ENCODE results near the gene KRT73.

KRT73 gene

GRCh38 chr12:52618216-52618615, at the start of gene KRT73:
Gene KRT73 (minus strand): TSS chr12:52618559. CDS start chr12:52618524, 35 bp downstream.
- DNase-seq = no peak

DNA sequence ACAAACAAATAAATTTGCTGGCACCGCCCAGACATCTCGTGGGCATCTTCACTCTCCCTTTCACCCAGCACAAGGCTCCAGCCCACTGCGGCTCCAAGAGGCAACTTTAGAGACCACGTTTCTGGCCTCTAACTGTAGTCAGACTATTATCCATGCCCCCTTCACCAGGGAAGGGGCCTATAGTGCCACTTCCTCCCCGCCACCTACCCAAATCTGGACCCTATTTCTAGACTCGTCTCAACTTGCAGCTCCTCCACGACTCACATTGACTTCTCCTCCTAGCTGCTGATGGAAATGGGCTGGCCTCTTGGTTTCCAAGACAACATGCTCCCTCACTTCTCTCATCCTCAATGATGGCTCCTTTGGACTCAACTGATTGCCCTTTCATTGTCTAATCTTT, 49.6 kb upstream of the KRT73 start:
- no peak for DNase-seq

DNA sequence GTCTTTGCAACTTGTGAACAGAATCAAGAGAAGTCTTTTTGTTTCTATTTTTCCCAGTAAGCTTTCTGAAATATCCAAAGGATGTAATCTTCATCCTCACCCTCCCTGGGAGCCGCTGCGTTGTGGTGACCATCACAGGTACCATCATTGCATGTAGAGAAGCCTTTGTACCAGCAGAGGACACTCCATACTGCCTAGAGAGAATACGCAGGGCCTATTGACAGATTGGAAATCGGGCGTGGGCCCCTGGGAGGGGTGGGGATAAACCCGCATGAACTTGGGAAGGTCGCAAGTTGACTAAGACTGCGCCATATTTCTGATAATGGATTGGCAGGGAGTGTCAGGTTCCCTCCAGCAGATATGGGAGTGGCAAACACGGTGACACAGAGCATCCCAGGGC, 49.1 kb upstream of the KRT73 start:
- no peak for DNase-seq

GRCh38 chr12:52666471-52666870, 48.1 kb upstream of the KRT73 start:
- DNase-seq = no peak

DNA sequence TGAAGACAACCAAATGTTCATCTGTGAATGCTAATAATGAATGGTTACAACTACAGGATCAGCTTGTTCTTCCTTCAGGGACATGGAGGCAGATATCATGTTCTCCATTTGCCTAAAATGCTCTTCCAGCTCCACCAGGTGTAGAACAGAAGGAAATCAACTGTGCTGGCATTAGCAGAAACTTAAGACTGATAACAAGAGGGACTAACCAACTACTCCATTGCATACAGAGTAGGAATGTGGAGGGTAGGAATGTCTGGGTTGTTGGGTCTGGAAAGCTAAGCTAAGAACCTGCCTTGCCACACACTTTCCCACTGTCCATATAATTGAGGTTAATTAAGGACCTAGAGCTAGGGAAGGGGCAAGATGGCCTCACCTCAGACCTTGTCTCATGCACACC, 45.1 kb upstream of the KRT73 start:
- DNase-seq = no peak

DNA sequence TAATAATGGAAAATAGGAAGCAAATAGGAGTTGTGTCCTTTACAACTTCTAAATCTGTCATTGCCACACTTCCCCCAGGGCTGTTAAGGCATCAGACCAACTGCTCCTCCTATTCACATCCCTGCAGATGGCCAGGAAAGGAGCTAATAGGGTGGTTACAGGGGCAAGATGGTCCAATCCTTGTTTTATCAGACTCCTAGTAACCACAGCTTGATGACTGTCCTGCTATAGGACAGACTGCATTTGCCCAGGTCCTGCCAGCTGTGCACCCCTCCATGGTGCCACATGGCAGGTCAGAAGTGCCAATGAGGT, 44.5 kb upstream of the KRT73 start:
- DNase-seq = no peak

GRCh38 chr12:52662093-52662917, 43.9 kb upstream of the KRT73 start:
- no peak for DNase-seq

GRCh38 chr12:52661668-52662067, 43.3 kb upstream of the KRT73 start:
- no peak for DNase-seq

- no peak for DNase-seq
Measured at GRCh38 chr12:52660934-52661499, 42.7 kb upstream of the KRT73 start.

DNA sequence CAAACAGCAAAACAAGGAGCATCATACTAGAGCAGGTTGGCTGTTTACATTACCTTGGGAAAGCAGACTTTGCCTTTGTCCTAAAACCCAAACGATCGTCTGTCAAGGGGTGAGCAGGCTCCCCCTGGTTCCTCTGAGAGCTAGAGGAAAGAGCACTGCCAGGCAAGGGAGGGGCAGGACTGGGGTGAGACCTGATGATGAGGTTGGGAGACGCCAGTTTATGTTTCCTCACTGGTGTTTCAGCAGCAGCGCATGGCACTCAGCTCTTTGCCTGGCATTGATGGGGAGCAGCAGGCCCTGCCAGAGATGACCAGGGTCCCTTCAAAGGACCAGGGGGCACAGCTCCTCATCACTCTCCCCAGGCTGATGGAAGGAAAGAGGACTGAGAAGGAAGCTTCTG, 41.6 kb upstream of the KRT73 start:
- DNase-seq = no peak

DNA sequence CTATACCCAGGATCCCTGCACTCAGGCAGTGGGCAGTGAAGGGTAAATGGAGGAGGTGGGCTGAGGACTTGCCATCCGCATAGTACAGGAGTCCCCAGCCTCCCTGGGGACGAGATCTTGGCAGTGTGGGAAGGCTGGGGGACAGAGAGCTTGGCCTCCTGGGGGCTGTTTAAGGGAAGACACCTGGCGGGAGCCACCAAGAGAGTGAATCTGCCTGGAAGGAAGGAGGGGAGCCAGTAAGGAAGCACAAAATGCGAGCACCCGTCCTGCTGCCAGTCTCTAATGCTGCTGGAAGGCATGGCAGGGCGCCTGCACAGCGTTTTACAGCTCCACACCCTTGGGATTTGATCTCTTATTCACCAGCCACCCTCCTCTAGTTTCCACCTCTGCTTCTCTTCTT, 41.0 kb upstream of the KRT73 start:
- DNase-seq = no peak

GRCh38 chr12:52658196-52658595, 39.8 kb upstream of the KRT73 start:
- no peak for DNase-seq

GRCh38 chr12:52657250-52657902, 39.0 kb upstream of the KRT73 start:
- no peak for DNase-seq

DNA sequence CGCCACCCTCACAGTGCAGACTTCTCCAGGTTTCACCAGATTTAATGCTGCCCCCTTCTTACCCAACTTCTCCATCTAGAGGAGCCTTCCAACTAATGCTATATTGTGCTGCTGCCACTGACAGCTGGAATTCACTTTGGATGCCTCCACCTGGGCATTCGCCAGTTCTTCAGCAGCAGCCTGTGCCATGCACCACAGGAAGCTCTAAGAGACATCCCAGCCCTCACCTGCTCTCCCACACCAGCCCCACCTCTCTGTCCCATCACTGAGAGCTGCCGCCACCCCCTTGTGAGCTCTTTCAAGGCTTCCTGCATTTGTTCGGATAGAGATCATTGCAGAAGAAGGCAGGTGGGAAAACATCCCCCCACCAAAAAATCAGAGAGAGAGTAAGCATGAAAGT, 38.3 kb upstream of the KRT73 start:
- no peak for DNase-seq

GRCh38 chr12:52655720-52656124, 37.4 kb upstream of the KRT73 start:
- DNase-seq = no peak

GRCh38 chr12:52655251-52655650, 36.9 kb upstream of the KRT73 start:
- no peak for DNase-seq

DNA sequence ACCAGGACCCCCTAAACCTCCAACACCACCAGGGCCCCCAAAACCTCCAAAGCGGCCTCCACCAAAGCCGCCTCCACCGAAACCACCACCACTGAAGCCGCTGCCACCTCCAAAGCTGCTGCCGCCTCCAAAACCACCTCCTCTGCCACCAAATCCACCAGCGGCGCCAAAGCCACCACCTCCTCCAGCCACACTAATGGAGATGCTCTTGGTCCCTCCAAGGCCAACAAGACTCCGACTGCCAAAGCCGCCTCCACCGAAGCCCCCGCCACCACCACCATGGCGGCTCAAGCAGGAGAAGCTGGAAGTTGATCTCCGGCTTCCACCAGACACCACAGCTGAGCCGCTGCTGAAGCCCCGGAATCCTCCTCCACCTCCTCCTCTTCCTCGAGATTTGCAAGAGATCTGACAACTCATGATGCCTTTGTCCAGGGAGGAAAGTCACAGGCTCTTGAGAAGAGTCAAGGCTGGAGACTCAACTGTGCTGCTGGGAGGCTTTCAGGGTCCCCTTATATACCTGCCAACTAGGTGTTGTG, 33.4 kb upstream of the KRT73 start, which contains the start of gene KRT2:
Gene KRT2, minus strand, starts transcription at position 486 of the 536 bp plus-strand sequence. Its CDS starts 69 bp downstream, at position 417.
- no peak for DNase-seq

- no peak for DNase-seq
Measured at GRCh38 chr12:52650520-52651081, 32.2 kb upstream of the KRT73 start.

DNA sequence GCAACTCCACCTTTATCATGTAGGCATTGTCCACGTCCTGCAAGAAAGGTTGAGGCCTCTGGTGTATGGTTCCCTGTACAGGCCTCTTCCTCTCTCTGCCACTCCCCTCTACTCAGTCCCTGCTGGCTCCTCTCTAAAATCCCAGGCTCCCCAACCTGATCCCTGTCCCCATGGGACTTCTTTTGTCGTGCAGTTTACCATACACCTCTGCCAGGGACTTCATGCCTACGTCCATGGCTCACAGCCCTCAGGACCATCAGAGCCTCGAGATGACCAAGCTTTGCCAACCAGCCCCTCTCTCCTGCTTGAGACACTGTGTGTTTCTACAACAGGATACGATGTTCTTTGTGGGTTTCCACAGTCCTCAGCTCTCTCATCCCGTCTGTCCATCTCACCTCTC, 30.7 kb upstream of the KRT73 start:
- DNase-seq = no peak

- no peak for DNase-seq
Measured at GRCh38 chr12:52648012-52648550, 29.7 kb upstream of the KRT73 start.

- no peak for DNase-seq
Measured at GRCh38 chr12:52647601-52648000, 29.2 kb upstream of the KRT73 start.

DNA sequence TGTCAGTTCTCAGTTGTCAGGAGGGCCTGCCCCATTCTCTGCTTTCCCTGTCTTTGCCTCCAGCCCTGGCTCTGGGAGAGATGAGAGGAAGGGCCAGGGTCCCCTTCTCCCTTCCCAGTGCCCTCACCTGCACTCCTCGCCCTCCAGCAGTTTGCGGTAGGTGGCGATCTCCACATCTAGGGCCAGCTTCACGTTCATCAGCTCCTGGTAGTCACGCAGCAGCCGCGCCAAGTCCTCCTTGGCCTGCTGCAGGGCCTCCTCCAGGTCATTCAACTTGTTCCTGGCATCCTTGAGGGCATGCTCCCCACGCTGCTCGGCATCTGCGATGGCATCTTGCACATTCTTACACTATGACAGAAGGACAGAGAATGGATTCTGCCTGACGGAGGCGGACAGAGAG, 28.3 kb upstream of the KRT73 start:
- no peak for DNase-seq

GRCh38 chr12:52645982-52646381, 27.6 kb upstream of the KRT73 start:
- DNase-seq = no peak

Measured in stimulated activated CD4-positive, alpha-beta T cell treated with anti-CD3 and anti-CD28 coated beads, Interleukin-12 subunit alpha, Interleukin-12 subunit beta, amount 100 ng/mL, for 4 hours (primary cell).